ENCODE data around the gene CXorf58.
"Not testable (repeated sequence)": the region's sequence is repeated elsewhere in the genome, so short reads cannot be mapped to it uniquely, and the experiment has no call there.

The CXorf58 gene

GRCh38 chrX:23964191-23964590 is 56.4 kb downstream of the CXorf58 start:
- no peak for DNase-seq

DNA sequence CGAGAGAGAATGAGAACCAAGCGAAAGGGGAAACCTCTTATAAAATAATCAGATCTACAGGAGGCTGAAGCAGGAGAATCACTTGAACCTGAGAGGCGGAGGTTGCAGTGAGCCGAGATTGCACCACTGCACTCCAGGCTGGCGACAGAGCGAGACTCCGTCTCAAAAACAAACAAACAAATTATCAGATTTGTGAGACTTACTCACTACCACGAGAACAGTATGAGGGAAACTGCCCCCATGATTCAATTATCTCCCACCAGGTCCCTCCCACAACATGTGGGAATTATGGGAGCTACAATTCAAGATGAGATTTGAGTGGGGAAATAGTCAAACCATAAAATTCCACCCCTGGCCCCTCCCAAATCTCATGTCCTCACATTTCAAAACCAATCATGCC is 57.8 kb downstream of the CXorf58 start:
- DNase-seq: not testable (repeated sequence)

GRCh38 chrX:23978491-23978890 is 70.7 kb downstream of the CXorf58 start:
- no peak for DNase-seq

GRCh38 chrX:23980011-23980441 is 72.2 kb downstream of the CXorf58 start:
- DNase-seq: no peak

GRCh38 chrX:23981222-23981621 is 73.4 kb downstream of the CXorf58 start:
- no peak for DNase-seq

DNA sequence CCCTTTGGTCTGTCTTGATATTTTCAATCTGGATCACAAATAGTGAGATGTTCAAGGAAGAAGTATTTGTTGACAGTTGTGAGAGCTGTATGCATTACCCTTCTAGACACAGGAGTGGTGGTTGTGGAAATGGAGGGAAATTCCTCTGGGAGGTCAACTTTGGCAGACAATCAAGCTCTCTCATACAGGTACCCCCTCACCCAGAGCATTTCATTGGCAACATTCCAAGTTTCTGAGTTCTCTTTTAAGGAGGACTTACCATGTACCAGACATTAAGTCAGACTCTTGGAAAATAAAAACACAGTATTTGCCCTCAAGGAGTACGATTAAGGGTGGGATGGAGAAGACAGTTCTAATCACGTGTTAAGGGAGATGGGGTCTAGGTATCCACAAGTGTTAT is 73.9 kb downstream of the CXorf58 start:
- no peak for DNase-seq

- DNase-seq: no peak
Measured at GRCh38 chrX:23982891-23983290, 75.1 kb downstream of the CXorf58 start.

Measured in activated CD4-positive, alpha-beta T cell treated with anti-CD3 and anti-CD28 coated beads, Interleukin-2, amount 50 U/mL, for 16 hours (primary cell).